Body of pancreas (tissue), 4 donors: ENCODE measurements around the gene ID2. TPM values are rescaled to one million over a fixed set of nuclear protein-coding genes. Genes with fewer than 3 reads are reported as not detected.

Experiments used
- ATAC-seq: fragments of 150-250 bp; one replicate; pipeline ENCODE4 v1.9.1; 2016
- DNase-seq, 4 donors: peaks; one replicate each; pipeline ENCODE4 v3.0.0-alpha.2; 2019
- H3K27ac ChIP-seq, 4 donors: fragments of 200-600 bp; sonication (generic); 1 replicate in 3 of 4; 2 replicates in 1 of 4; pipeline versions ENCODE4 v1.5.1 to v1.6.1; 2016 to 2019; ENCODE audit warnings: mild to moderate bottlenecking in 1 of 4, mixed read lengths in 1 of 4, moderate library complexity in 1 of 4
- H3K27me3 ChIP-seq, 2 donors: fragments of 200-600 bp; sonication (generic); one replicate each; pipeline ENCODE4 v1.6.0; 2016; ENCODE audit warnings: mild to moderate bottlenecking in 1 of 2
- H3K36me3 ChIP-seq, 2 donors: fragments of 200-600 bp; sonication (generic); replicated peaks in 1 of 2; 2 replicates each; pipeline ENCODE4 v1.5.1; 2016; ENCODE audit warnings: low read depth in 2 of 2; ENCODE audit not compliant: insufficient read depth in 1 of 2
- H3K4me1 ChIP-seq: fragments of 200-600 bp; sonication (generic); one replicate; pipeline ENCODE4 v1.6.0; 2016
- H3K4me3 ChIP-seq, 2 donors: fragments of 200-600 bp; sonication (generic); 1 replicate in 1 of 2; 2 replicates in 1 of 2; pipeline ENCODE4 v1.5.1; 2016 to 2019
- H3K9me3 ChIP-seq, 3 donors: fragments of 200-600 bp; sonication (generic); 1 replicate in 2 of 3; 2 replicates in 1 of 3; pipeline ENCODE4 v1.5.1; 2016
- POLR2A ChIP-seq, 3 donors: fragments of 450-650 bp; IDR thresholded peaks; one replicate each; pipeline ENCODE4 v1.6.1; 2016; ENCODE audit warnings: antibody characterized with exemption in 3 of 3, mild to moderate bottlenecking in 2 of 3
- WGBS, 2 donors: methylation state at CpG; one replicate each; pipeline ENCODE4 v1.1.5; 2017; 5-methylcytosine and 5-hydroxymethylcytosine counted together
- intact Hi-C: fragments of 100-400 bp; cut with DNase I; formaldehyde crosslinking; loops from one replicate; pipeline ENCODE4 v1.15.1; 2023
- total RNA-seq, 2 donors: library from RNA; depleted of rRNA; stranded (reverse); fragments of >200 nt; gene quantifications; one replicate each; pipeline ENCODE4 v1.1.0, GENCODE V29; 2016
- TF ChIP-seq, protein P1 (sequence below), 7 experiments: fragments of 450-650 bp in 4 of 7; fragments of 200-600 bp in 3 of 7; sonication (generic) in 3 of 7; IDR thresholded peaks; one replicate each; pipeline ENCODE4 v1.5.1; 2016 to 2019; ENCODE audit warnings: antibody characterized with exemption in 7 of 7

The ID2 gene
- total RNA-seq, 2 donors from 2014 or later, result 50.3 to 157 TPM

DNA sequence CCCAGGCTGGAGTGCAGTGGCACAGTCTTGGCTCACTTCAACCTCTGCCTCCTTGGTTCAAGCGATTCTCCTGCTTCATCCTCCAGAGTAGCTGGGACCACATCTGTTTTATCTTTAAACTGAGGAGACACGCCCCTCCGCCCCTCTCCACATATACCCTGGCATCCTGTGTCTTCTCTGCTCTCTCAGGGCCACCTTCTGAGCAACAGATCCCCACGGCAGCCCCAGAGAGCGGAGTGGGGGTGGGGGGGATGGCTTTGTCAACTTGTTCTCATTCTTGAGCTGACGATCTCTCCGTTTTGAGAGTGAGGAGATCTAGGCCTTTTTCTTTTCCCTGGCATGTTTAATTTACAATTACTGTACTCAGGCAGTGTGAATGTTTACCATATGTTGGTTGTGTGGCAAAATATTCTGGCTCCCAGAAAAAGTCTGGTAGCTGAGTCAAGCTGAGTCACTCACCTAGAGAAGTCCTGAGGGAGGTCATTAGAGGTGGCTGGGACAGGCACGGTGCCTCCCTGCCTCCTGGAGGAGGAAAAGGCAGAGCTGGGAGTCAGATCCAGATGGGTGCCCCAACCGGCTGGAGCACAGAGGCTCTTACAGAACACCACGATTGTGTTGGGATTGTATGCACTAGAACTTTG, 19.5 kb upstream of the ID2 start:
- H3K4me1 ChIP-seq, result no peaks in the 10 kb centered on the region
- H3K27ac ChIP-seq, result no peak overlapping the region
- no peak overlapping the region for H3K4me3 ChIP-seq
- TF ChIP-seq, protein P1, sequence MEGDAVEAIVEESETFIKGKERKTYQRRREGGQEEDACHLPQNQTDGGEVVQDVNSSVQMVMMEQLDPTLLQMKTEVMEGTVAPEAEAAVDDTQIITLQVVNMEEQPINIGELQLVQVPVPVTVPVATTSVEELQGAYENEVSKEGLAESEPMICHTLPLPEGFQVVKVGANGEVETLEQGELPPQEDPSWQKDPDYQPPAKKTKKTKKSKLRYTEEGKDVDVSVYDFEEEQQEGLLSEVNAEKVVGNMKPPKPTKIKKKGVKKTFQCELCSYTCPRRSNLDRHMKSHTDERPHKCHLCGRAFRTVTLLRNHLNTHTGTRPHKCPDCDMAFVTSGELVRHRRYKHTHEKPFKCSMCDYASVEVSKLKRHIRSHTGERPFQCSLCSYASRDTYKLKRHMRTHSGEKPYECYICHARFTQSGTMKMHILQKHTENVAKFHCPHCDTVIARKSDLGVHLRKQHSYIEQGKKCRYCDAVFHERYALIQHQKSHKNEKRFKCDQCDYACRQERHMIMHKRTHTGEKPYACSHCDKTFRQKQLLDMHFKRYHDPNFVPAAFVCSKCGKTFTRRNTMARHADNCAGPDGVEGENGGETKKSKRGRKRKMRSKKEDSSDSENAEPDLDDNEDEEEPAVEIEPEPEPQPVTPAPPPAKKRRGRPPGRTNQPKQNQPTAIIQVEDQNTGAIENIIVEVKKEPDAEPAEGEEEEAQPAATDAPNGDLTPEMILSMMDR (IDR thresholded peaks at IDR 0.05), result no peak
- TF ChIP-seq POLR2A (IDR thresholded peaks at IDR 0.05), result no peak
- DNase-seq (no peak), ATAC-seq (no peak)
- intact Hi-C loops, result no loop called here
- no peaks in the 10 kb centered on the region for H3K9me3 ChIP-seq
- H3K27me3 ChIP-seq, result no peaks in the 10 kb centered on the region
- no peaks in the 10 kb centered on the region for H3K36me3 ChIP-seq
- 76 to 80% methylated on average over 10 of the region's 10 CpGs for WGBS, 2 donors

DNA sequence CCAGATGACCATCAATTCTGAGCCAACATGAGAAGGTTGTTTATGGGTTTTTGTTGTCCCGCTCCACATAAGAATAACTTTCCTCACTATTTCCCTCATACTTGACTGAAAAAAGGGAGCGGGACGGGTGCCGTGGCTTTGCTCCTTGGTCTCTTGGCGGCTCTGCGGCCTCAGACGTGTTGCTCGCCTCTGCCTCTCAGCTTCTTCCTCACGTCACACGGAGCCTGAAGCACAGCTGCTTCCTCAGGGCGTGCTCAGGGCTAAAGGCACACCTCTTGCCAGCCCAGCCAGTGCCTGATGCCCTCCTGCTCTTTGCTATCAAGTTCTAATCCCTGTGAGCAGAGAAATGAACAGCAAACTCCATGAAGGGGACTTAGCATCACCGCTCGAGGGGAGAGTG, 17.9 kb upstream of the ID2 start:
- 77 to 87% methylated on average over 13 of the region's 13 CpGs for WGBS, 2 donors
- Histone ChIP-seq H3K4me1 (no peaks in the 10 kb centered on the region), H3K9me3 (no peaks in the 10 kb centered on the region), H3K27me3 (no peaks in the 10 kb centered on the region), H3K27ac (no peak overlapping the region), H3K4me3 (no peak overlapping the region), H3K36me3 (no peaks in the 10 kb centered on the region)
- intact Hi-C loops, result no loop called here
- TF ChIP-seq POLR2A (IDR thresholded peaks at IDR 0.05), result no peak
- TF ChIP-seq, protein P1 (IDR thresholded peaks at IDR 0.05), result no peak
- no peak for DNase-seq
- ATAC-seq, result no peak

DNA sequence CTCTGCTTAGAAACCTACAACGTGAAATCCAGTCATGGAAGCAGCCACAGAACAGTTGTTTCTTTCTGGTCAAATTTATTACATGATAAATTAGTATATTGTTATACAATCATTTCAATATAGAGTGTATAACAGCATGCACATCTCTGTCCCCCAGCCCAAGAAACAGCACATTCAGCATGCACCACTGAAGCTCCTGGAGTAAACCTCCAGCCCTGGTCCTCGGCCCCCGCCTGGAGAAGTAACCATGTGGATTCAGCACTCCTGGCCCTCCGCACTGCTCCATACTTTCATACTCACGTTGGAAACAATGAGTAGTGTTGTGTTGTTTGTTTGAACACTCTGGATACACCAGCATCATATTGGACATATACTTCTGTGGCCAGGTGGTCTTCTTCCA, 15.3 kb upstream of the ID2 start:
- intact Hi-C loops, result no loop called here
- Histone ChIP-seq H3K27ac (no peak overlapping the region), H3K4me3 (no peak overlapping the region), H3K27me3 (no peaks in the 10 kb centered on the region), H3K36me3 (no peaks in the 10 kb centered on the region), H3K9me3 (no peaks in the 10 kb centered on the region), H3K4me1 (peaks cover 7% of the 10 kb centered on the region)
- 86 to 88% methylated on average over 5 of the region's 5 CpGs for WGBS, 2 donors
- TF ChIP-seq, protein P1 (IDR thresholded peaks at IDR 0.05), result no peak
- DNase-seq (no peak), ATAC-seq (no peak)

DNA sequence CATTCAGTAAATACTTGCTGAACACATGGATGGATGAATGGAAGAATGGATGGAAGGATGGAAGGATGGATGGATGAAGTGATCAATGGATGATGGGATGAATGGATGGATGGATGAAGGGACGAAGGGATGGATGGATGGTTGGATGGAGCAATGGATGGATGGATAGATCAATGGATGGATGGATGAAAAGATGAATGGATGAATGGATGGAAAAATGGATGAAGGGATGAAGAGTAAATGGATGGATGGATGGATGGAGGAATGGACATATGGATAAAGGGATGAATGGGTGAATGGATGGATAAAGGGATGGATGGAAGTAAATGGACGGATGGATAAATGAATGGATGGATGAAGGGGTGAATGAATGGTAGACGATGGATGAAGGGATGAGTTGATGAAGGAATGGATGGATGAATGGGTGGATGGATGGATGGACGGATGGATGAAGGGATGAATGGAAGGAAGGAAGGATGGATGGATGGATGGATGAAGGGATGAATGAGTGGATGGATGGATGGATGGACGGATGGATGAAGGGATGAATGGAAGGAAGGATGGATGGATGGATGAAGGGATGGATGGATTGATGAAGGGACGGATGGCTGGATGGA, 13.9 kb upstream of the ID2 start:
- Histone ChIP-seq H3K4me1 (peaks cover 7% of the 10 kb centered on the region), H3K9me3 (no peaks in the 10 kb centered on the region), H3K27me3 (no peaks in the 10 kb centered on the region), H3K27ac (no peak overlapping the region), H3K36me3 (no peaks in the 10 kb centered on the region), H3K4me3 (no peak overlapping the region)
- intact Hi-C loops, result no loop called here
- DNase-seq, result no peak
- TF ChIP-seq, protein P1 (IDR thresholded peaks at IDR 0.05), result no peak
- TF ChIP-seq POLR2A (IDR thresholded peaks at IDR 0.05), result no peak
- ATAC-seq, result no peak
- WGBS, 2 donors, result 62 to 64% methylated on average over 6 of the region's 6 CpGs
